ENCODE results near the gene BNIP3.
"Not testable (repeated sequence)": the region's sequence is repeated elsewhere in the genome, so short reads cannot be mapped to it uniquely, and the experiment has no call there.

BNIP3 gene

DNA sequence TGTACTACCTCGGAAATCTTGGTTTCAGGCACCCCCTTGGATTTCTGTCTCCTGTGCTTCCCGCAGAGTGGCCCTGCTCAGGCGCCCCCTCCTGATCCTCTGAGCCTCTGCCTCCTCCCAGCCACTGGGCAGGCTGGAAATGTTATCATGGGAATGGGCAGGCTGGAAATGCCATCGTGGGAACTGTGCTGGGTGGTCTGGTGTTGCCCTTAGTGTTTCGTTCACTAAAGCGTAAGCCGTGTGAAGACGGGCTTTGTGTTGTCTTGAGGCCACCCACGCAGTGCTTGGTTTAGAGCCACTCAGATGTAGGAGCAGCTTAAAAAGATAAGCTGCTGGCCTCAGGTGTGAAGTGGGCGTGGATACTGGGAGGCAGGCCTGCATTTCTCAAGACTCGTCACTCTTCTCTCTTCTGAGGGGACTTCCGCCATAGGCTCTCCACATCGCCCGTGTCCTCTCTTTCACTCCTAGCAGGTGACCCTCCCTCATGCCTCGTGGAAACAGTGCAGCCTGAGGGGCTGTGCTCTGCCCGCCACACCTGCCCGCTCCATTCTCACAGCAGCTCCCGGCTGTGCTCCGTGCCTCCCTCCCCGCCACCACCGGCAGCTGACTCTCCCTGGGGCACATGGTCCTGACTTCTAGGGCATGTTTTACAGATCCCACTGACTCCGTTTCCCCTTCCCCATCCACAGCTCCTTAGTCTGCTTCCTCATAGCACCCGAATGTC, 52.4 kb downstream of the BNIP3 start:
- no peak for DNase-seq (ENCODE audit: low spot score)

DNA sequence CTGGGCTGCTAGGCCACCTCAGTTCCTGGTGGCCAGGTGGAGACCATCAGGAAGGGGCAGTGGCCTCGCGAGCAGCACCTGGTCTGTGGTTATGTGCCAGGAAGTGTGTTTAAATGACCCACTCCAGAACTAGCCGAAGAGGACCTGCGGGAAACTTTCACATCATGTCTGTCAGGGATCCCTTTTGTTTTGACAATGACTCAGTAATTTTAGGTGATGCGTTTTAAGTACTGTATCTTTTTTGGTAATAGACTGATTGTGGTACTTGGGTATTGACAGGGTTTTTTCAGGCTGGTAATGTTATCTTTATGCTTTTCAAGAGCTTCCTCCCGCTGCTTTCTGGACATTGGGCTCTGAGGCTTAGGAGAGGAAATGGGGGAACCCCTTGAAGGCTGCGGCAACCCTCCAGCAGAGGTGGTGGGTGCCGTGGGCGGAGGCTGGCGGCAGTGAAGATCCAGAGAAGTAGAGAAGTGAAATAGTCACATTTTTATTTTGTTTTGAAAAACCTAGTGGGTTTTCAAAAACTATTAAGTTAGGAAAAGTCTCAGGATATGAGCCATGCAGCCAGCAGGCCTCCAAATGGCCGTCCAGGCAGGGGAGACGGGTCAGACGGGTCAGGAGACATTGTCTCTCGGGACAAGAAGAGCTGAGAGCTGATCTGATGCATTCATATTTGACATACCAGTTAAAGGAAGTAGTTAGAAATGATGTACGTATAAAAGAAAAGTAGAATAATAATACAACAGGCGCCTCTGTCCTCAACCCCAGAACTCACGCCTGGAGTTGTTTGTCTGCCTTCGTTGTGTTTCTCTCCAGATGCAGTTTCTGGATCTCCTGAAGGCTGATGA, 53.3 kb downstream of the BNIP3 start:
- DNase-seq (ENCODE audit: low spot score) = no peak

DNA sequence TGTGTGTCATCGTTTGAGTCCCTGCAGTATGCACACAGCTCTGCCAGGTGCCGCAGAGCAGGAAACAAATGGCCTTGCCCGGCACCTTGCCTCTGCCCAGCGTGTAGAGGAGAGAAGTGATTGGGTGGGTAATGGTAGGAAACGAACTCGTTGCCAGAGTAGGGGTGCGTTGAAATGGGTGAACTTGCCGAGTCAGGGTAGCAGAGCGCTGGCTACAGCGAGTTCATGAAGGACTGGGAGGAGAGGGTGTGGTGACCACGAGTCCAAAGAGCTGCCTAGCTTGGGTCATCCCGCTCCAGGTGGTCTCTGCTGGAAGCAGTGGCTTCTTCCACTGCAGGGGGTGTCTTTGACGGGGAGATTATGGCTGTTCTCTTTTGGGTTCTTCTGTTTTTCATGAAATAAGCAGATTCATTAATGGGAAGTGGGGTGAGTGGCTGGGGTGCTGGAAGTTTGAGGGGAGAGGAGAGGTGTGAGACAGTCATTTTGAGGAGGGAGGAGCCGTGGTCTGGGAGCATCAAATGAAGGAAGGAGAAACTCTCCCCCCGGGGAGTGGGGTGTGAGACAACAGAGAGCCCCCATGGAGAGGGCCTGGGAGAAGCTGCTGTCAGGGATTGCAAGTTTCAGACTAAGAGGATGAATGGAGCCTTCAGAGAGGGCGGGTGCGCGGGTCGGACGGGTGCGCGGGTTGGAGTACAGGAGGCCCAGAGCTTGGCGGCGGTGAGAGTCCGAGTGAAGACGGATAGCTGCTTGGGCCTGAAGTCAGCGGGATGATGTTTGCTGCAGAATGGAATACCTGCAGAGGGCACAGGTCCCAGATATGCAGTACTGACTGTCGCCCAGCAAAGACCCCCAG, 54.8 kb downstream of the BNIP3 start:
- DNase-seq (ENCODE audit: low spot score) = no peak

DNA sequence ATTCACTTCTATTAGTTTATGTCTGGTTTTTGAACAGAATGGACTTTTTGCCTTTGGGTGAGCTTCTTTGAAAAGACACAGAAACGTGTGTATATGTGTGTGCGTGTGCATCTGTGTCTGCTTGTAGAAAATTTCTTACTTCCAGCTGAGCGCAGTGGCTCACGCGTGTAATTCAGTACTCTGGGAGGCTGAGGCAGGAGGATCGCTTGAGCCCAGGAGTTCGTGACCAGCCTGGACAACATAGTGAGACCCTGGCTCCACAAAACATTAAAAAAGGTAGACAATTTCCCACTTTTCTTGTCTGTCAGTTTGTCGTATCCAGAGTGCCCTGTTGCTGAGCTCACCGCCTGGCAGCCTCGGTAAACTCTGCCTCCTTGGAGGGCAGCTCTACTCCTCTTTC, 55.5 kb downstream of the BNIP3 start:
- DNase-seq (ENCODE audit: low spot score) = no peak

DNA sequence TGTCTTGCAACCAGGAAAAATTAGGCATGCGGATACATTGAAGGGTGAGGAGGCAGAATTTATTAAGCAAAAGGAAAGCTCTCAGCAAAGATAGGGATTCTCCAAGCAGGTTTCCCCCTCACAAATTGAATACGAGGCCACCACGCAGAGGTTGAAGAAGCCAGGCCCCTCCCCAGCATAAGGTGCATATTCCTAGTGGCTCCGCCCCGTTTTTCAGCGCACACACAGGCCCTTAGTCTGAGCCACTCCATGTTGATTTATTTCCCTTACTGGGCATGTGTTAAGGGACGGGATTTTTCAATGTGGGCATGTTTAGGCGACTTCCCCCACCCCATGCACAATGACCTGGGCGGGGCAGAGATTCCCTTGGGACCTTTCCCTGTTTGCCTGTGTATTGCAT, 56.0 kb downstream of the BNIP3 start:
- no peak for DNase-seq (ENCODE audit: low spot score)

DNA sequence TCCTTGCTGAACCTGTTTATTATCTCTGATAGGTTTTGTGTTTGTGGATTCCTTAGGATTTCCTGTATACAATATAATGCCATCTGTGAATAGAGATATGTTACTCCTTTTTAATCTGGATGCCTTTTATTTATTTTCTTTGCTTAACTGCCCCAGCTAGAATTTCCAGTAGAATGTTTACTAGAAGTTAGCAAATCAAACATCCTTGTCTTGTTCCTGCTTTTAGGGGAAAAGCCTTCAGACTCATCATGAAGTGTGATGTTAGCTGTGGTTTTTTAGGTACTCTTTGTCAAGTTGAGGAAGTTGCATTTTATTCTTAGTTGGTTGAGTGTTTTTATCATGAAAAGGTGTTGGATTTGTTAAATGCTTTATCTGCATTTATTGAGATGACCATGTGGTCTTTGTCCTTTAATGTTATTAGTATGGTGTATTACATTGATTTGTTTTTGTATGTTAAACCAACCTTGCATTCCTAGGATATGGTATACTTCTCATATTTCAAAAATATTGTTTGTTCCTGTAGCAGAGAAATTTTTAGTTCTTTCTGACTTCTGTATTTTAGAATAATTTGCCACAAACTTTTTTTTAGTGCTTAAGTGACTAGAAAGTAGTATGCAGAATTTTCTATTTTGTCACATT, 56.6 kb downstream of the BNIP3 start:
- DNase-seq (ENCODE audit: low spot score) = no peak

DNA sequence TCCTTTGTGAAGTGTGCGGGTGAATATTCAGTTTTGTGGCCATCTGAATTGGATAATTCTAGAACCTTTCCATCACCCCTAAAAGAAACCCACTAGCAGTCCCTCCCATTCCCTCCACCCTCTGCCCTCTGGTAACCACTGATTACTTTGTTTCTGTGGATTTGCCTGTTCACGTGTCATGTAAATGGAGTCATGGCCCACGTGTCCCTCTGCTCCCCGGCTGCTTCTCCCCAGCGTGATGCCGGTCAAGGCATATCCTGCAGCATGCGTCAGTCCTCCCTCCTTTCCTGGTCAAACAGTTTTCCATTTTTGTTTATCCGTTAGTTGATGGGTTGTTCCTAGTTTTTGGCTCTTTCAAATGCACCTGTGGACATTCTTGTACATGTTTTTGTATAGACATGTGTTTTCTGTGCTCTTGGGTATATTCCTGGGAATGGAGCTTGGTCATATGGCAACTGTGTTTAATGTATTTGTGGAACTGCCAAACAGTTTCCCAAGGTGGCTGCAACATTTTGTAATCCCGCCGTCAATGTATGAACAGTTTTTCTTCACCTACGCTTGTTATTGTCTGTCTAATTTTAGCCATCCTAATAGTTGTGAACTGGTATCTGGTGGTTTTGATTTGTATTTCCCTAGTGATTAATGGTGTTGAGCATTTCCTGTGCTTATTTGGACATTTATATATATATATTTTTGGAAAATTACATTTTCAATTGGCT, 58.5 kb downstream of the BNIP3 start:
- no peak for DNase-seq (ENCODE audit: low spot score)

DNA sequence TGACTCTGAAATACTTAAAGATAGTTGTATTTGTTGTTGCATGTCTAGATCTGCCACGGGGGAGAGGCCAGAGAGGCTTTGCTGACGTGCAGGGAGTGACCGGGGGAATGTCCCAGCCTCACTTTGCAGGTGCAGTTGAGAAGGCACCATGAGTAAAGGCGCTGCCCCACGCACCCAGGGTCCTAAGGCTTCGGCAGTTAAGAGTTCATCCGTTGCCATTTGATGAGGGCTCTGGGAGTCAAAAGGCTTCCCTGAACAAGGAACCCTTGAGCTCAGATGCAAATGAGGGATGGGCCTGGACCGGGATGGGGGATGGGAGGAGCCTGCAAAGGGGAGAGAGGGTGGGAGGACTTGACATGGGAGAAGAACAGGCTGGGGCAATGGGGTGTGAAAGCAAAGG, 60.5 kb downstream of the BNIP3 start:
- no peak for DNase-seq (ENCODE audit: low spot score)

DNA sequence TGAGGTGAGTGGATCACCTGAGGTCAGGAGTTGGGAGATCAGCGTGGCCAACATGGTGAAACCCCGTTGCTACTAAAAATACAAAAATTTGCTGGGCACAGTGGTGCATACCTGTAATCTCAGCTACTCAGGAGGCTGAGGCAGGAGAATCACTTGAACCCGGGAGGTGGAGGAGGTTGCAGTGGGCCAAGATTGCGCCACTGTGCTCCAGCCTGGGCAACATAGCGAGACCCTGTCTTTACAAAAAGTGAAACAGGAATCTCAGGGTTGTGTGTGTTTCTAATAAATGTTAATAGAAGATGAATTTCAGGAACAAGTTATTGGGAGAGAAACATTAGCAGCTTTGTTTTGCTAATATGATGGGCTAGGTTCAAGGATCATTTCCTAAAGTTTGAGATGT, 61.0 kb downstream of the BNIP3 start:
- no peak for DNase-seq (ENCODE audit: low spot score)

DNA sequence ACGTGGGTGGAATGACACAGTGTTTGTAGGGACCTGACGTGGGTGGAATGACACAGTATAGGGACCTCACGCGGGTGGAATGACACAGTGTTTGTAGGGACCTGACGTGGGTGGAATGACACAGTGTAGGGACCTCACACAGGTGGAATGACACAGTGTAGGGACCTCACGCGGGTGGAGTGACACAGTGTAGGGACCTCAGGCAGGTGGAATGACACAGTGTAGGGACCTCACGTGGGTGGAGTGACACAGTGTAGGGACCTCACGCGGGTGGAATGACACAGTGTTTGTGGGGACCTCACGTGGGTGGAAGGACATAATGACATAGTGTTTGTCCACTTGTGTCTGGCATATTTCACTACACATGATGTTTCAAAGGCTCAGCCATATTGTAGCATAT, 61.6 kb downstream of the BNIP3 start:
- no peak for DNase-seq (ENCODE audit: low spot score)

DNA sequence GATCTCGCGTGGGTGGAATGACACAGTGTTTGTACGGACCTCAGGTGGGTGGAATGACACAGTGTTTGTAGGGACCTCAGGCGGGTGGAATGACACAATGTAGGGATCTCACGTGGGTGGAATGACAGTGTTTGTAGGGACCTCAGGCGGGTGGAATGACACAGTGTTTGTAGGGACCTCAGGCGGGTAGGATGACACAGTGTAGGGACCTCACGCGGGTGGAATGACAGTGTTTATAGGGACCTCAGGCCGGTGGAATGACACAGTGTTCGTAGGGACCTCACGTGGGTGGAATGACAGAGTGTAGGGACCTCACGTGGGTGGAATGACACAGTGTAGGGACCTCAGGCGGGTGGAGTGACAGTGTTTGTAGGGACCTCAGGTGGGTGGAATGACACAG, 62.3 kb downstream of the BNIP3 start:
- DNase-seq (ENCODE audit: low spot score) = not testable (repeated sequence)

Data from RKO (cell line).